ENCODE results near the gene CEBPB. TPM values are rescaled to one million over a fixed set of nuclear protein-coding genes. Genes with fewer than 3 reads are reported as not detected.

The CEBPB gene
- total RNA-seq, 2 donors from 2014 or later: 47.7 to 104 TPM

GRCh38 chr20:50229156-50229607, 38.6 kb downstream of the CEBPB start:
- H3K4me1 ChIP-seq: peaks cover 3% of the 10 kb centered on the region
- DNase-seq (peak in 1 of 4 donors; percentile 38), ATAC-seq (no peak)
- no peak overlapping the region for H3K4me3 ChIP-seq
- WGBS, 2 donors: 82 to 90% methylated on average over 10 of the region's 10 CpGs
- intact Hi-C loops (cut with DNase I): no loop called here
- H3K36me3 ChIP-seq (replicated peaks in 1 of 2; ENCODE audit: insufficient read depth in 1 of 2, low read depth in 2 of 2): no peaks in the 10 kb centered on the region
- no peaks in the 10 kb centered on the region for H3K27me3 ChIP-seq
- no peak for TF ChIP-seq POLR2A (IDR thresholded peaks at IDR 0.05)
- no peak overlapping the region for H3K27ac ChIP-seq
- H3K9me3 ChIP-seq: no peaks in the 10 kb centered on the region

- Histone ChIP-seq H3K4me1 (no peaks in the 10 kb centered on the region), H3K36me3 (replicated peaks in 1 of 2; ENCODE audit: insufficient read depth in 1 of 2, low read depth in 2 of 2) (no peaks in the 10 kb centered on the region), H3K27me3 (no peaks in the 10 kb centered on the region), H3K4me3 (no peak overlapping the region), H3K9me3 (no peaks in the 10 kb centered on the region), H3K27ac (no peak overlapping the region)
- intact Hi-C loops (cut with DNase I): no loop called here
- no peak for ATAC-seq
- TF ChIP-seq CTCF (IDR thresholded peaks at IDR 0.05) (no peak), POLR2A (IDR thresholded peaks at IDR 0.05) (no peak)
- DNase-seq: no peak
- WGBS, 2 donors: 96% methylated on average over 7 of the region's 7 CpGs
Observed at GRCh38 chr20:50230184-50230583, 39.6 kb downstream of the CEBPB start.

- H3K9me3 ChIP-seq: no peaks in the 10 kb centered on the region
- no peaks in the 10 kb centered on the region for H3K4me1 ChIP-seq
- no peak overlapping the region for H3K4me3 ChIP-seq
- no peak for ATAC-seq
- H3K27ac ChIP-seq: no peak overlapping the region
- H3K36me3 ChIP-seq (replicated peaks in 1 of 2; ENCODE audit: insufficient read depth in 1 of 2, low read depth in 2 of 2): no peaks in the 10 kb centered on the region
- H3K27me3 ChIP-seq: no peaks in the 10 kb centered on the region
- no peak for TF ChIP-seq CTCF (IDR thresholded peaks at IDR 0.05)
- no peak for TF ChIP-seq POLR2A (IDR thresholded peaks at IDR 0.05)
- WGBS, 2 donors: 87 to 91% methylated on average over 9 of the region's 9 CpGs
- no peak for DNase-seq
- intact Hi-C loops (cut with DNase I): no loop called here
Observed at GRCh38 chr20:50230871-50231560, 40.4 kb downstream of the CEBPB start.

- H3K27ac ChIP-seq: no peak overlapping the region
- no peaks in the 10 kb centered on the region for H3K36me3 ChIP-seq (replicated peaks in 1 of 2; ENCODE audit: insufficient read depth in 1 of 2, low read depth in 2 of 2)
- H3K27me3 ChIP-seq: no peaks in the 10 kb centered on the region
- no peak for TF ChIP-seq POLR2A (IDR thresholded peaks at IDR 0.05)
- no peak for TF ChIP-seq CTCF (IDR thresholded peaks at IDR 0.05)
- intact Hi-C loops (cut with DNase I): no loop called here
- no peak overlapping the region for H3K4me3 ChIP-seq
- H3K9me3 ChIP-seq: no peaks in the 10 kb centered on the region
- WGBS, 2 donors: 89 to 97% methylated on average over 5 to 6 of the region's 6 CpGs
- no peak for DNase-seq
- no peaks in the 10 kb centered on the region for H3K4me1 ChIP-seq
- ATAC-seq: no peak
Observed at GRCh38 chr20:50231854-50232253, 41.2 kb downstream of the CEBPB start.

- ATAC-seq (no peak), DNase-seq (no peak)
- 79 to 80% methylated on average over 7 of the region's 7 CpGs for WGBS, 2 donors
- Histone ChIP-seq H3K4me1 (no peaks in the 10 kb centered on the region), H3K36me3 (replicated peaks in 1 of 2; ENCODE audit: insufficient read depth in 1 of 2, low read depth in 2 of 2) (no peaks in the 10 kb centered on the region), H3K4me3 (no peak overlapping the region), H3K9me3 (no peaks in the 10 kb centered on the region), H3K27me3 (no peaks in the 10 kb centered on the region), H3K27ac (no peak overlapping the region)
- intact Hi-C loops (cut with DNase I): no loop called here
- TF ChIP-seq POLR2A (IDR thresholded peaks at IDR 0.05): no peak
- TF ChIP-seq CTCF (IDR thresholded peaks at IDR 0.05): no peak
Observed at GRCh38 chr20:50232651-50233324, 42.2 kb downstream of the CEBPB start.

Data from body of pancreas (tissue), 4 donors.